NK-92 treated with Interleukin-12 subunit alpha and Interleukin-12 subunit beta, amount 100 ng/mL, for 24 hours (cell line): ENCODE data around the gene ZC3H18.

Experiments
- DNase-seq: peaks from one replicate; lab custom pipeline; 2025; lab: John Stamatoyannopoulos, UW

The ZC3H18 gene

DNA sequence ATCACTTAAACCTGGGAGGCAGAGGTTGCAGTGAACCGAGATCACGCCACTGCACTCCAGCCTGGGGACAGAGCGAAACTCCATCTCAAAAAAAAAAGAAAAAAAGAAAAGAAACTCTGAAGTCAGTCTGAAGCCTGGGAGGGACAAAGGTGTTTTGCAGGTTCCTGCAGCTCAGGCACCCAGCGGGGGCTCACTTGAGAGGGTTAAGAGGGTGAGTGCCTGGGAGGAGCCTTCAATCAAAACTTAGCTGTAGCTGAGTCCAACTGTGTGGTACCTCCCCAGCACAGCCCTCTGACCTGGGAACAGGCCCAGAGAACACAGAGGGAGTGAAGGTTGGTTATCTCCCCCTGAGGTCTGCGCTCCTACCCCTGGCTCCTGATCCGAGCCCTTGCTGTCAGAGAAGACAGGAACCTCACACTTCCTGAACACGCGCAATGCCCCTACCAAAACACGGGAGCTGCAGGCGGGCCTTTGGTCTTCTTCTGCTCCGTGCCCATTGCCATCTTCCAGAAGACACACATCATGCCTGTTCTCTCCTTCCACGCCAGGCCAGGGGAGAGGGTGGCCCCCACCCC is 20.4 kb upstream of the ZC3H18 start:
- no peak for DNase-seq

DNA sequence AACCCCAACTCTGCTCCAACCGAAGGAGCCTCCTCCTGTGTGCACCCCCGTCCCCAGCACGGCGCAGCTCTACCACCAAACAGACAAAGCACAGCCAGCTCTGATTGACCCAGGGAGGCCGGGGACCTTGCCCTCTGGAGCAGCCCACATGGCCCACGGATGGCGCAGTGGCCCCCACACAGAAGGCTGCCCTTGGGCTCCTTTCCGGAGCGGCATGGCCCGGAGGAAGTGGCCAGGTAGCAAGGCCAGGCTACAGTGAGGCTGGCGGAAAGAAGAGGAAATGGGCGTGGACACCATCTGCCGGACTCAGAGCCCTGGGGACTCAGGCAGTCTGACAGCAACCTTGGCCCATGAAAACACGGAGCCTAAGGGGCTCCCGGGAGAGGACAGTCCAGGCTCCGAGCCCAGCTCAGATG is 19.9 kb upstream of the ZC3H18 start:
- no peak for DNase-seq

DNA sequence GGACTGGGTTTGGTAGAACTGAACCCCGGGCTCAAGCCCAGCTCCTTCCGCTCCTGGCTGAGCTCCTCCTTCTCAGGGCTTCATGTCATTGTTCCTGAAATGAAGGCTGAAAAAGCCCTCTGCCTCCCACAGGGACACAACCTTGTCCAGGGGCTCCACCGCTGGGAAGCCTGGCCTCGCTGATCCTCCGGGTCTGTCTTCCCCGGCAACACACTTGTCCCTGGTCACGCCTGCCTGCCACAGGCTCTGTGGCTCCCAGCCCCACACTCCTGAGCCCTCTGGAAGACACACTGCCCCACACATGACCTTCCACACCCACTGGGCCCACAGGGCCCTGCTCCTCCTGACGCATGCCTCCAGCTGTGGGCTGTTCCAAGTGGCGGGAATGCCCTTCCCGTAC is 18.0 kb upstream of the ZC3H18 start:
- DNase-seq = no peak

DNA sequence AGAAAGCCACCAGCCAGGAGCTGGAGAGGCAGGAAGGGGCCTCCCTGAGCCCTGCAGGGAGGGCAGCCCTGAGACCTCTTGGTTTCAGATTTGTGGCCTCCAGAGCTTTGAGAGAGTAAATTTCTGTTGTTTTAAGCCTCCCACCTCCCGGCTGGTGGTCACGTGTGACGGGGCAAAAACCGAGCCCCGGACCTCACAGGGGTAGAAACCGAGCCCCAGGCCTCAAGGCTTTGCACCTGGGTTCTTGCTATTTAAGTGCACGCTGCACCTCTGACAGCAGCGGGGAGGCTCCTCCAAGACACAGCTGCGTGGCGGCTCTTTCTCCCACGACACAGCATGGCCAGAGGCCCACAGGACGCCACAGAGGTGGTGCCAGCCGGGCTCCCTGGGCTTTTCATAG is 17.4 kb upstream of the ZC3H18 start:
- DNase-seq = no peak

DNA sequence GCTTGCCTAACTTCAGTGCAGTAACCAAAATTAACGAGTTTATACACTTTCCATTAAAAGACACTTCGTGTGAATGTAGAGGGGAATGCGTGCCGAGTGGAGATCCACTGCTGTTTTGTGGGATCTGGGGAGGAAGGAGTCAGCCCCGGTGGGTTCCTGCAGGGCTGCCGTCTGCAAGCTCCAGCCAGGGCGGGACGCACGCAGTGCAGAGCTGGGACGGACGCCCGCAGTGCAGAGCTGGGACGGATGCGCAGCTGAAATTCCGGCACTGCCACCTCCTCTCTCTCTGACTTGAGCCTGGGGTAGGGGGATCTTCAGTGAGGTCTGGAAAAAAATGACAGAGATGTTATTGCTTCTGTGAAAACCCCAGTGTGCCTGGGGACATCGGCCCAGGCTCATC is 16.5 kb upstream of the ZC3H18 start:
- no peak for DNase-seq

DNA sequence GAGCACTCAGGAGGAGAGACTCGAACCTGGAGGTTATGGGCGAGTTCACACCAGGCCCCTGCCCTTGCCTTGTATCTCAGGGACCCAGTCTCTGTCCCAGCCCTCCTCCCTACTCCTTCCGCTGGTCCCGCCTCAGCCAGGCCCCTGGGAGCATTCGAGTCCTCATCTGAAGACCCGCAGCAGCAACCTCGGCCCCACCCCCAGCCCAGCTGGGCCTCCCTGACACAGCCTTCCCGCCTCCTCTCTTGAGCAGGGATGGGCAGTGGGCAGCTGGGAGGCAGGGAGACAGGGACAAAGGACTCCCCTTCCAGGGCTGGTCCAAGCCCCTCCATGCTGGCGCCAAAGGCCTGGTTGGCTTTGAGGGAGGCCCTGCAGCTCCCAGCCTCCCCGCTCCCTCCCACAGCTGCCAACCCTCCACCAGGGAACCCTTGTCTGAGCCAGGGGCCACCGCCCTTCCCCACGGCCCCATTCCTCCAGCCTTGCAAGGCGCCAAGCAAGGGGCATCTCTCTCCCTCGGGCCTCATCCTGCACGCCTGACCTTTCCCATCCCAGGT is 15.4 kb upstream of the ZC3H18 start:
- no peak for DNase-seq

DNA sequence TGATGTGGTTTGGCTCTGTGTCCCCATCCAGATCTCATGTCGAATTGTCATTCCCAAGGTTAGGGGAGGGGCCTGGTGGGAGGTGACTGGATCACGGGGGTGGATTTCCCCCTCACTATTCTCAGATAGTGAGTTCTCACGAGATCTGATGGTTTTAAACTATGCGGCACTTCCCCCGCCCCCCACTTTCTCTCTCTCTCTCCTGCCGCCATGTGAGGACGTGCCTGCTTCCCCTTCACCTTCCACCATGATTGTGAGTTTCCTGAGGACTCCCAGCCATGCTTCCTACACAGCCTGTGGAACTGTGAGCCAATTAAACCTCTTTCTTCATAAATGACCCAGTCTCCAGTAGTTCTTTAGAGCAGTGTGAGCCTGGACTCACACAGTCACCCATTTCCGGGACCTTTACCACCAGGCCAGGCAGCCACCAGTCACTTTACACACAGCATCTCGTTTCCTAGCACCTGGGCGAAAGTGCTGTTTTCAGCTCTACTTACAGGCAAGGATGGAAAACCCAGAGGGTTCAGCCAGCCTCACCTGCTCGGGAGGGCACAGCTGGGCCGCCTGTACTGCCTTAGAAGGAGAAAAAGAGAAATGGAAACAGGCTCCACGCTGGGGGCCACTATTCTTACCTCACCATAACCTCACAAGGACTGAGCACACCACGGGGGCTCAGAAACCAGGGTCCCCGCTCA is 13.8 kb upstream of the ZC3H18 start:
- DNase-seq = no peak

DNA sequence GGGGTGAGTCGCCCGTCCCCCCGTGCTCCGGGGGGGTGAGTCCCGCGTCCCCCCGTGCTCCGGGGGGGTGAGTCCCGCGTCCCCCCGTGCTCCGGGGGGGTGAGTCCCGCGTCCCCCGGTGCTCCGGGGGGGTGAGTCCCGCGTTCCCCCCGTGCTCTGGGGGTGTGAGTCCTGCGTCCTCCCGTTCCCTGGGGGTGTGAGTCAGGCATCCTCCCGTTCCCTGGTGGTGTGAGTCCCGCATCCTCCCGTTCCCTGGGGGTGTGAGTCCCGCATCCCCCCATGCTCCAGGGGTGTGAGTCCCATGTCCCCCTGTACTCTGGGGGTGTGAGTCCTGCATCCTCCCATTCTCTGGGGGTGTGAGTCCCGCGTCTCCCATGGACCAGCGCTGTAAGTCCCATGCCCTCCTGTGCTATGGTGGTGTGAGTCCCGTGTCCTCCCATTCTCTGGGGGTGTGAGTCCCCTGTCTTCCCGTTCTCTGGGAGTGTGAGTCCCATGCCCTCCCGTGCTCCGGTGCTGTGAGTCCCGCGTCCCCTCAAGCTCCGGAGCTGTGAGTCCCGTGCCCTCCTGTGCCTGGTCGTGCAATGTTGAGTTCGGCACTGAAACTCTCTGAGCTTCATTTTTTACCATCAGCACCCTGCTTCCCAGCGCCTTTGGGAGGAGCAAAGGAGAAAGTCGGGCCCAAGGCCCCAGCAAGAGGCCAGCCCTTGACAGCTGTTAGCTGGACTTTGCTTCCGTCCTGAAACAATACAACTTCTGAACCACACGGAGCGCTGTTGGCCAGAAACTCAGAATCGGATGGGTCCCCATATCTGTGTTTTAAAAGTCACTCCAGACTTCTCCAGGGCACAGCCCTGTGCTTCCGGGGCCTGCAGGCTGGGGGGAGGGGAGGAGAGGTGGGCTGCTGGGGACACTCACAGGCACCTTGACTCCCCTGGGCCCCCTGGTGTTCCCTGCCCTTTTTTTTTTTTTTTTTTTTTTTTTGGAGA is 11.5 kb upstream of the ZC3H18 start:
- DNase-seq = no peak

DNA sequence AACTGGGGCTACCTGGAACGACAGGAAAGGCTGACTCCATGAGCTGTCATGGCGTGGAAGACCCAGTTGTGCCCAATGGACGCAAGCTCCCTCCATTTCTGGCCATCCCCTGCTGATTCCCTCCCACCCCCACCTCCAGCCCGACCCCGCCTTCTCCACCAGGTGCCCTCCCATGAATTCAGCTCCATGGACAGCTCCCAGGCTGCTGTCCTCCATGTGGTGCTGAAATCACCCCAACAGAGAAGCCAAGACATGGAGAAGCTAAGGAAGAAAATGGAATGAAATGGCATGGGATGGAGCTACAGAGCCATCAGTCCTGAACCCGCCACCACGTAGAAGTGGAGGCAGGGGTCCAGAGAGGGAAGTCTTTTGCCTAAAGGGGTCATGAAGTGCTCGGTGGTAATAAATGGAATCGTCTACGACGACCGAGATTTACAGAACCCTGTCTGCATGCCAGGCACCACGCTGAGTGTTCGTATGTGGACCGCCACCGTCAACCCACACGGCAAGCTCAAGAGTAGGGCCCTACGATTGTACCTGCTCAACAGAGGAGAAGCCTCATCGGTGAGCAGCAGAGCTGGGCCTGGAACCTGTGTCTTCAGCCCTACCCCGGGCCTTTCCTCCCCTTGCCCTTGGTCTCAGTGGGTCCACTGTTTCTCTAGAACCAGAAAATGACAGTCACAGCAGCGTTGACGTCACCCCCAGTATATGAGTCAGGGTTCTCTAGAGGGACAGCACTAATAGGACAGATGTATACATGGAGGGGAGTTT is 9.3 kb upstream of the ZC3H18 start:
- DNase-seq = no peak

DNA sequence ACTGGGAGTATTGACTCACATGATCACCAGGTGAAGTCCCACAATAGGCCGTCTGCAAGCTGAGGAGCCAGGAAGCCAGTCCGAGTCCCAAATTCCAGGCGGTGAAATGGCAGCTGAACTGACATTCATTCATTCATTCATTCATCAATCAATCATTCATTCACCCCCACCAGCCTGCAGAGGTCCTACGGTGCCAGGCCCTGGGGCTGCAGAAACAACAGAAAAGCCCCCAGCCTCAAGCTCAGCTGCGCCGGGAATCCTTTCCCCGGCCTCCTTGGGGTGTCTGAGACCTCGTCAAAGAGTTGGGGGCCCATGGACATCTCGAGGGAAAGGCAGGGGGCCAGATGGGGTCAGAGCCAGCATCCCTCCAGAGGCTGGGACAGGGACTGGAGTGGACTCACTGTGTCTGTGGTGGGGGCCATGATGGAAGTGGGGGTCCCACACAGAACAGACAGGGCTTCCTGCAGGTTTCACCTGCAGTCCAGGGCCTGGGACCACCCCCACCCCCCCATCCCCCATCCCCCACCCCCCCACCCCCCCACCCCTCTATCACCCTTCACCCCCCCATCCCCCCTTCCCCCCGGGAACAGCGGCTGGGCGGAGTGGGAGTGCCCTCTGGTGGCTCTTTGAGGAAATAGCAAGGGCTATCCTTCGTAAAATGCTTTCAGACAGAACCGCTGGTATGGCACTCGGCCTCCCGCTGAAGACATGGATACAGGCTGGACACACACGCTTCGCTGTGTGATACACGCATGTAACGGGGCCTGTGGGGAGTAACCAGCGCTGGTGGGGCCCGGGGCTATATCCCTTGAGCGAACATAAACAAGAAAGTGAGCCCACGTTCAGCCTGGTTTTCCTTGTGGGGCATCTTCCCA is 8.5 kb upstream of the ZC3H18 start:
- DNase-seq = no peak

DNA sequence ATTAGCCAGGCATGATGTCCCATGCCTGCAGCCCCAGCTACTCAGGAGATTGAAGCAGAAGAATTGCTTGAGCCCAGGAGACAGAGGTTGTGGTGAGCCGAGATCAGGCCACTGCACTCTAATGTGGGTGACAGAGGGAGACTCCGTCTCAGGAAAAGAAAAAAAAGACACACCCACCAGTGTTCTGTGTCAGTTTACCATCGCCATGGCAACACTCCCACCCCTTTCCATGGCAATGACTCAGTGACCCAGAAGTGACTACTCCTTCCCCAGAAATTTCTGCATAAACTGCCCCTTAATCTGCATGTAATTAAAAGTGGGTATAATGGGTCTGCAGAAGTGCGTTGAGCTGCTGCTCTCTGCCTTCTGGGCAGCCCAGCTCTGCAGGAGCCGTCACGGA is 4.0 kb upstream of the ZC3H18 start:
- DNase-seq = no peak

DNA sequence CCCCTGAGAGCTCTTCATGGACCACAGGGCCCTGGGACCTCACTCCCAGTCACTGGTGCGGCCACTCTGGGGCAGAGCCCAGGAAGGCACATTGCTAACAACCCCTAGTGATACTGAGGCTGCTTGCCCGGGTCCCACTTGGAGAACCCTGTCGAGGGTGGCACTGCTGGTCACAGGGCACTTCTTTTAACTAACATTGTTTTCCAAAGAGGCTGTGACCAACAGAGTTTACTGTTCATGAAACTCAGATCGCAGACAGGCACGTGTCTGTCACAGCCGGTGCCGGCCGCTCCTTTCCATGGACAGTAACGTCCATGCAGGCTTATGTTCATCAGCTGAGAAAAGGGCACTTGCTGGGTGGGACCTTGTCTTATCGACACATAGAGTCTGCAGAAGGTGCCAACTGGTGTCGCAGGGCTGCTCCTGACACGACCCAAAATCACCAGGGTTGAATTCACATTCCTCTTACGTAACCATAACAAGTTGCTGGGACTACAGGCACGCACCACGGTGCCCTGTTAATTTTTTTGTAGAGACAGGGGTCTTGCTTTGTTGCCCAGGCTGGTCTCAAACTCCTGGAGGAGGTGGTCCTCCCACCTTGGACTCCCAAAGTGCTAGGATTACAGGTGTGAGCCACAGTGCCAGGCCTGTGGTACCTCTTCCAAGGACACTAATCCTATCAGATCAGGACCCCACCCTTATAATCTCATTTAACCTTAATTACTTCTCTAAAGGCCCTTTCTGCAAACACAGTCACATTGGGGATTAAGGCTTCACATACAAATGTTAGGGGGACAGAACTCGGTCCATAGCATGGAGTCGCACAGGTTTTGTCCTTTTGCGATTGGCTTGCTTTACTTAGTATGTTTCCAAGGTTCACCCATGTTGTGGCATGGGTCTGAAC is 1.2 kb upstream of the ZC3H18 start:
- DNase-seq = no peak

DNA sequence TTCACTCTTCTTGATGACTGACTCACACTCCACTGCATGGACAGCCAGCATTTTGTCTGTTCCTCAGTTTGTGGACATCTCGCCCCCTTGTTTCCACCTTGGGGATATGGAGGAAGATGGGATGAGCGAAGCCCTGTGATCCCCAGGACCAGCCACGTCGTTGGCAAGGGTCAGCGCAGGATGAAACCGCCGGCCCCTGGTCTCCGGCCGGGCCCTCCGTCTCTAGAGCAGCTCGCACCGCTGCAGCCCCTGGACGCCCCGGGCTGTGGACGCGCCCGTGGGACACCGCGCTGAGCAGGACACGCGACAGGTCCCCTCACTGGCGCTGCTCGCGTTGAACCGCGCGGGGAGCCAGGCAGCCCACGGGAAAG is 604 bp upstream of the ZC3H18 start:
- DNase-seq = no peak

DNA sequence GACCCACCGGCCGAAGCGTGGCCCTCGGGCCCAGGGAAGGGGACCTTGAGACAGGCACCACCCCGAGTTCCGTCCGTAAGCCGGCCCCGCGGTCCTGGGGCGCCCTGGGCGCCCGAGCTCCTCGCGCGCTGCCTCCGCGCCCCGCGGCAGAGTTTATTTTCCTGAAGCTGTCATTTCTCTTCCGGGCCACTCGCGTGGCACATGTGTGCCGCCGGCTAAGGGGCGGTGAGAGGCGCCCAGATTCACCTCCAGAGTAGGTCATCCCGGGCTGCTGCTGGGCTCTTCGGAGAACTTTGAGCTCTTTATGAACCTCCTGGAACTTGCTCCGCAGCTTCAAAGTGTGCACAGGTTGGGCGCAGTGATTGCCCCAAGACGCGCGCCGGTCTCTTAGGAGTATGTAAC is 489 bp downstream of the ZC3H18 start:
- no peak for DNase-seq

DNA sequence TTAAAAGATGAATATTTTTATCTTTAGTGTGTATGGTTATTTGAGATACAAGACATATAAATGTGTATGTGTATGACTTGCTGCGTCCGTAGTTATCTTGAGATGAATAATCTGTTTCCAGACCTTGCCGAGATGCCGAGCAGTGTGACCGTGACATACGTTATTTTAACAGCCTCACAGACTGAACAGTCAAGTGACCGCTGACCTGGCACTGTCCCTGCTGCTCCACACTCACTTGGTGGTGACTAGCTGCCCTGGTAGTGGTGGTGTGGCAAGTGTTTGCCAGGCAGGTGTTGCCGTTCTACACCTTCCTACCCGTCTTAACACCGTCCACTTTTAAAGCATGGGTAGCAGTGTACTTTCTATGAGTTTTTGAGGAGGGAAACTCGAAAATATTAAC is 5.0 kb downstream of the ZC3H18 start:
- DNase-seq = no peak

DNA sequence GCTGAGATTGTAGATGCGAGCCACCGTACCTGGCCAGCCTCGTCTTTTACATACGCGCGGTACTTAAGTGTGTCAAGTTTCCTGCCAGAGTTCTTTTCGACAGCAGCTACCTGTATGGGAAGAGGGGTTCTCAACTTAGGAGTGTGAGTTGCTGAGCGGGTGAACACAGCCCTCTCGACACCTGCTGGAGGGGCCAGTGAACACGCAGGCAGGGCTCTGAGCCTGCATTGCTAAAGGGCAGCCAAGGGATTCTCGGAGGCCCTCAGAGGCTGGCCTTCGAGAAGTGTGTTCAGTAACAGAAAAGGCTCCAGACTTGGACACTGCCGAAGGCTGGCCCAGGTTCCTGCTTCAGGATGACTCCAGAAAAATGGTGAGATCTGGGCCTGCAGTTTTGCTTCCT is 6.1 kb downstream of the ZC3H18 start:
- no peak for DNase-seq

DNA sequence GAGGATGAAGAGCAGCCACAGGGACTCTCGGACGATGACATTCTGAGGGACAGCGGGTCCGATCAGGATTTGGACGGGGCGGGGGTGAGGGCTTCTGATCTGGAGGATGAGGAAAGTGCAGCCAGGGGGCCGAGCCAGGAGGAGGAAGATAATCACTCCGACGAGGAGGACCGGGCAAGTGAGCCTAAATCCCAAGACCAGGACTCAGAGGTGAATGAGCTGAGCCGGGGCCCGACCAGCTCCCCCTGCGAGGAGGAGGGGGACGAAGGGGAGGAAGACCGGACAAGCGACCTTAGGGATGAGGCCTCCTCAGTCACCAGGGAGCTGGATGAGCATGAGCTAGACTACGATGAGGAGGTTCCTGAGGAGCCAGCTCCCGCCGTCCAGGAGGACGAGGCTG is 7.0 kb downstream of the ZC3H18 start:
- DNase-seq = no peak

DNA sequence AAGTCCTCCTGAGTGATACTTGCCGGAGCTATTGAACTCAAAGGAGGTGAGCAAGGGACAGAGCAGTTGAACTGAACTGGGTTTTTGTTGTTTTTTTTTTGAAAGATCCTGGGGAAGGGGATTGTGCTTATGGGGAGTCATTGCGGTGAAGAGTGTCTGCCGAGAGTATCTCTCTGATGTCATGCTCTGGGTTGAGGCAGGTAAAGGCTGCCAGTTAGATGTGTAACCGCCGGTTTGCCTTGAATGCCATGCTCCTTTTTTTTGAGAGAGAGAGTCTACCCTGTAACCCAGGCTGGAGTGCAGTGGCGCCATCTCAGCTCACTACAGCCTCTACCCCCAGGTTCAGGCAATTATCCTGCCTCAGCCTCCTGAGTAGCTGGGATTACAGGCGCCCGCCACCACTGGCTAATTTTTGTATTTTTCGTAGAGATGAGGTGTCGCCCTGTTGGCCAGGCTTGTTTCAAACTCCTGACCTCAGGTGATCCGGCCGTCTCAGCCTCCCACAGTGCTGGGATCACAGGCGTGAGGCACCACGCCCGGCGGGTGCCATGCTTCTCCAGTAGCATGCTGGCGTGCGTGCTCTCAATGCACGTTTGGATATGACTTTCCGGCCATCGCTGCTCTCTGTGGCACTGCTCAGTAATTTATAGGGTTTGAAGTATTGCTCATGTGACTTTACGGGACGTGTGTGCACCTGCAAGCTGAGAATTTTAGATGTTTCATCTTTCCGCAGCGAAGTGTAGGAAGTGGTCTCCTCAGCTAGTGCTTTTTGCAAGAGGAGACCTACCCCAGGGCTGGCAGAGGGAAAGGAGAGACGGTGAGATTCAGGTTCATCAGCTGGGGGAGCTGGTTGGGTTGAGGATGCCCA is 8.5 kb downstream of the ZC3H18 start:
- no peak for DNase-seq

DNA sequence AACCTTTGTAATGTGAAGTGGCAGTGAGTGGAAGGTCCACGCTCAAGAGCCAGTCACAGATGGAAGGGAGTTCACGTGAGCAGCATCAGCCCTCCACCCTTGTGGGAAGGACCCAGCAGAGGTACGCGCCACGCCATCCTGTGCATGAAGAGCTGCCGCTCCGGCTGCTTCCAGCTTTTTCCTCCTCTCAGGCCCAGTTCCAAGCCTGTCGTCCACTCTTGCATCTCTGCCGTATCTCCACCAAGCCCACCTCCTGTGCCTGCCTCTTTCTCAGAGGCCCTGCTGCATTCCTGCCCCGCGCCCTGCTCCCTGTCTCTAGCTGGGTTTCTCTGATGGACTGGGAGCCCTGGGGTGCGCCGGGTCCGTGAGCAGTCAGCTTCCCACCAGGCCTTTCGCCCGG is 10.2 kb downstream of the ZC3H18 start:
- no peak for DNase-seq
